ENCODE data around the gene HEXD.

DNA sequence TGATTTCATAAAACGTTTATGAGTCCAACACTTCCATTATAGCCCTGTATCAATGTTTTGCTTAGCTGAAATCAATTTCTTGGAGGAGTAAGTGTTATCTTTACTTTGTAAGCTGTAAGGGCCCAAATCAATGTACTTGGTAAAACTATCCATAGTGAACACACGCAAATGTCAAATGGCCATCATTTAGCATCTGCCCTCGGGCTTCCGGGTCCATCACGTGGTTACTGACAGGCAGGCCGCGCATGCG lies 39.7 kb downstream of the HEXD start:
- TF ChIP-seq EZH2 (IDR thresholded peaks at IDR 0.05) (no peak), POLR2AphosphoS5 (IDR thresholded peaks at IDR 0.05; ENCODE audit: borderline replicate concordance, low read depth, low read length) (no peak)

All from SK-N-MC (cell line).